RWPE2 (cell line): Measurements from ENCODE around the gene CAPZA1.

ENCODE experiments used
- ATAC-seq: fragments of 200-7000 bp; cut with Tn5 transposase; 3 replicates; pipeline ENCODE4 v1.9.1; 2021; ENCODE audit warnings: low read depth
- DNase-seq: peaks from one replicate; pipeline ENCODE4 v3.0.0-alpha.2; 2020; ENCODE audit warnings: low spot score
- H3K27ac ChIP-seq: fragments of 450-650 bp; 2 replicates; pipeline ENCODE4 v1.5.1; 2017; ENCODE audit warnings: mild to moderate bottlenecking; ENCODE audit not compliant: poor library complexity, severe bottlenecking
- H3K27me3 ChIP-seq: fragments of 250-450 bp; sonication (Bioruptor Pico); 2 replicates; pipeline ENCODE4 v1.5.1; 2021; ENCODE audit warnings: mild to moderate bottlenecking, moderate library complexity; ENCODE audit not compliant: insufficient read depth, poor library complexity, severe bottlenecking
- H3K36me3 ChIP-seq: fragments of 250-450 bp; sonication (Bioruptor Pico); 2 replicates; pipeline ENCODE4 v1.5.1; 2020; ENCODE audit warnings: low read depth, mild to moderate bottlenecking, moderate library complexity
- H3K4me1 ChIP-seq: fragments of 250-450 bp; sonication (Bioruptor Pico); 2 replicates; pipeline ENCODE4 v1.5.1; 2021; ENCODE audit warnings: mild to moderate bottlenecking, moderate library complexity; ENCODE audit not compliant: insufficient read depth, poor library complexity, severe bottlenecking
- H3K4me3 ChIP-seq: fragments of 250-450 bp; sonication (Bioruptor Pico); 2 replicates; pipeline ENCODE4 v1.5.1; 2021; ENCODE audit warnings: mild to moderate bottlenecking, moderate library complexity; ENCODE audit not compliant: severe bottlenecking
- H3K9me3 ChIP-seq: fragments of 250-450 bp; sonication (Bioruptor Pico); 2 replicates; pipeline ENCODE4 v1.5.1; 2021; ENCODE audit warnings: mild to moderate bottlenecking, moderate library complexity; ENCODE audit not compliant: severe bottlenecking
- TF ChIP-seq, protein P1 (sequence below): fragments of 450-650 bp; IDR thresholded peaks from one replicate; pipeline ENCODE4 v1.5.1; 2017; ENCODE audit warnings: mild to moderate bottlenecking, moderate library complexity; ENCODE audit not compliant: poor library complexity, severe bottlenecking

The CAPZA1 gene

GRCh38 chr1:112674986-112675727, 55.5 kb downstream of the CAPZA1 start:
- TF ChIP-seq, protein P1, sequence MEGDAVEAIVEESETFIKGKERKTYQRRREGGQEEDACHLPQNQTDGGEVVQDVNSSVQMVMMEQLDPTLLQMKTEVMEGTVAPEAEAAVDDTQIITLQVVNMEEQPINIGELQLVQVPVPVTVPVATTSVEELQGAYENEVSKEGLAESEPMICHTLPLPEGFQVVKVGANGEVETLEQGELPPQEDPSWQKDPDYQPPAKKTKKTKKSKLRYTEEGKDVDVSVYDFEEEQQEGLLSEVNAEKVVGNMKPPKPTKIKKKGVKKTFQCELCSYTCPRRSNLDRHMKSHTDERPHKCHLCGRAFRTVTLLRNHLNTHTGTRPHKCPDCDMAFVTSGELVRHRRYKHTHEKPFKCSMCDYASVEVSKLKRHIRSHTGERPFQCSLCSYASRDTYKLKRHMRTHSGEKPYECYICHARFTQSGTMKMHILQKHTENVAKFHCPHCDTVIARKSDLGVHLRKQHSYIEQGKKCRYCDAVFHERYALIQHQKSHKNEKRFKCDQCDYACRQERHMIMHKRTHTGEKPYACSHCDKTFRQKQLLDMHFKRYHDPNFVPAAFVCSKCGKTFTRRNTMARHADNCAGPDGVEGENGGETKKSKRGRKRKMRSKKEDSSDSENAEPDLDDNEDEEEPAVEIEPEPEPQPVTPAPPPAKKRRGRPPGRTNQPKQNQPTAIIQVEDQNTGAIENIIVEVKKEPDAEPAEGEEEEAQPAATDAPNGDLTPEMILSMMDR = peak; percentile 31
- H3K4me3 ChIP-seq = peak overlapping the region; percentile 58
- no peaks in the 10 kb centered on the region for H3K9me3 ChIP-seq
- peak; percentile 49 for ATAC-seq
- peaks cover 6% of the 10 kb centered on the region for H3K4me1 ChIP-seq
- H3K27ac ChIP-seq = peak overlapping the region; percentile 67
- no peaks in the 10 kb centered on the region for H3K27me3 ChIP-seq
- DNase-seq = peak; percentile 55
- peaks cover 16% of the 10 kb centered on the region for H3K36me3 ChIP-seq

- Histone ChIP-seq H3K27me3 (no peaks in the 10 kb centered on the region), H3K36me3 (peaks cover 10% of the 10 kb centered on the region), H3K27ac (peak overlapping the region; percentile 67), H3K9me3 (no peaks in the 10 kb centered on the region), H3K4me1 (peaks cover 6% of the 10 kb centered on the region), H3K4me3 (peak overlapping the region; percentile 58)
- DNase-seq (no peak), ATAC-seq (no peak)
- TF ChIP-seq, protein P1 = no peak
These were observed 56.2 kb downstream of the CAPZA1 start for GRCh38 chr1:112675728-112676381.

DNA sequence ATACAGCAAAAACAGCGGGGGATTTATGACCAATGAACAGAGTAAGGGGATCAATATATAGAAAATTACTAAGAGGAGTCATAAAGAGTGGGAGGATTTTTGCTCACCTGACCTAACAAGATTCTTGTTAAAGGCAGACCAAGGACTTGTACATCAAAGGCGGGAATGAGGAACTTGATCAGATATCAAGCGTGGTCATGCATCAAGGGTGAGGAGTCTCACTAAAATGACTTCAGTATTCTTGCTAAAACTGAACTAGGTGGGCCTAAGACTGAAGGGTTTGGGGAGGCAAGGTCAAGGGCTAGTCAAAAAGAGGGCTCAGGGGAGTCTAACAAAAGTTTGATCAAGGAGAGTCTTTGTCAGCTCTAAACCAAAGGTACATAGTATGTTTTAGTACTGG, 56.9 kb downstream of the CAPZA1 start:
- no peak for ATAC-seq
- H3K36me3 ChIP-seq = peaks cover 9% of the 10 kb centered on the region; the same call in 1 of the 2 replicates
- TF ChIP-seq, protein P1 = no peak
- H3K9me3 ChIP-seq = no peaks in the 10 kb centered on the region
- no peaks in the 10 kb centered on the region for H3K27me3 ChIP-seq
- no peak overlapping the region for H3K4me3 ChIP-seq
- no peak overlapping the region for H3K27ac ChIP-seq
- peaks cover 6% of the 10 kb centered on the region for H3K4me1 ChIP-seq
- DNase-seq = no peak

DNA sequence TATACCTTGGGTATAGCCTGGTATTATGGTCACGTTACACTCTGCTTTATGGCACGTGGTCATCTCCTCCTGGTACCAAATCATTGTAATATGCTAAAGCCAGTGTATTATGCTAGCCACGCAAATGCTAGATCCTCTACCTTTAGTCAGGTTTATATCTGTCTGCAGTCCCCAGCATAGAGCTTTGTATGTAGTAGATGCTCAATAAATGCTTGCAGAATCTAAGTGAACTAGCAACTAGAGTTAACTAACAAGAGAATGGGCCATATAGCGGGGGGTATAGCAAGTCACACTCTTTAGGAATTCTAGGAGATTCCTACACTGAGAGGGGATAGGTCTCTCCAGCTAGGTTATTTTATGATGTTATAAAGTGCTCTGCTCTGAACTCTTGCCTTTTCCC, 57.9 kb downstream of the CAPZA1 start:
- ATAC-seq = no peak

More for the DNA sequence above, 57.9 kb downstream of the CAPZA1 start:
- TF ChIP-seq, protein P1 = no peak
- H3K9me3 ChIP-seq = no peaks in the 10 kb centered on the region
- H3K27ac ChIP-seq = no peak overlapping the region
- H3K27me3 ChIP-seq = no peaks in the 10 kb centered on the region
- peaks cover 6% of the 10 kb centered on the region for H3K4me1 ChIP-seq
- 0 out of 2 replicates have a peak, but pooled peaks cover 5% of the 10 kb centered on the region for H3K36me3 ChIP-seq
- H3K4me3 ChIP-seq = no peak overlapping the region
- no peak for DNase-seq
